Endothelial cell of umbilical vein (primary cell): ENCODE measurements around the gene TTC3.

Experiments
- CTCF ChIP-seq, 2 donors: IDR thresholded peaks; 1 replicate in 1 of 2; 2 replicates in 1 of 2; pipeline ENCODE4 v1.5.1; 2011; ENCODE audit warnings: low read length in 2 of 2, mild to moderate bottlenecking in 2 of 2, moderate library complexity in 2 of 2, control low read depth in 1 of 2, inconsistent platforms in 1 of 2, low read depth in 1 of 2; ENCODE audit not compliant: insufficient read depth in 1 of 2; ENCODE audit errors: extremely low read depth in 1 of 2
- EZH2 ChIP-seq: IDR thresholded peaks from 2 replicates; pipeline ENCODE4 v1.6.1; 2012; ENCODE audit warnings: borderline replicate concordance, low read depth, mild to moderate bottlenecking, moderate library complexity, low read length, inconsistent platforms; ENCODE audit not compliant: severe bottlenecking
- FOS ChIP-seq: IDR thresholded peaks from 2 replicates; pipeline ENCODE4 v1.6.1; 2011; ENCODE audit warnings: mild to moderate bottlenecking, low read length, moderate library complexity, borderline replicate concordance; ENCODE audit not compliant: insufficient read depth
- GATA2 ChIP-seq: IDR thresholded peaks from 2 replicates; pipeline ENCODE4 v1.7.0; 2011; ENCODE audit warnings: low read depth, mild to moderate bottlenecking, moderate library complexity, mixed read lengths, low read length; ENCODE audit not compliant: insufficient read length, insufficient read depth
- JUN ChIP-seq: IDR thresholded peaks from 2 replicates; pipeline ENCODE4 v1.6.1; 2011; ENCODE audit warnings: borderline replicate concordance, low read depth; ENCODE audit not compliant: insufficient read length, insufficient read depth
- MAX ChIP-seq: IDR thresholded peaks from 2 replicates; pipeline ENCODE4 v1.6.1; 2011; ENCODE audit not compliant: insufficient read depth, insufficient read length
- POLR2A ChIP-seq: IDR thresholded peaks from 2 replicates; pipeline ENCODE4 v1.6.1; 2012; ENCODE audit warnings: low read depth, mild to moderate bottlenecking, control low read depth, low read length
- POLR2AphosphoS5 ChIP-seq: IDR thresholded peaks from 2 replicates; pipeline ENCODE4 v1.6.1; 2012; ENCODE audit warnings: low read depth, mild to moderate bottlenecking, control low read depth, low read length, moderate library complexity; ENCODE audit not compliant: insufficient read depth

GRCh38 chr21:37176716-37177115 lies 103.7 kb downstream of the TTC3 start:
- TF ChIP-seq CTCF (IDR thresholded peaks at IDR 0.05; ENCODE audit: extremely low read depth in 1 of 2, insufficient read depth in 1 of 2, low read depth in 1 of 2, low read length in 2 of 2) (no peak), JUN (no peak), POLR2AphosphoS5 (no peak), EZH2 (no peak), POLR2A (no peak), FOS (no peak), GATA2 (no peak), MAX (no peak)
